Body of pancreas (tissue), 4 donors: ENCODE data around the gene EPSTI1.

Experiments used
- CTCF ChIP-seq, 7 experiments: fragments of 450-650 bp in 4 of 7; fragments of 200-600 bp in 3 of 7; sonication (generic) in 3 of 7; IDR thresholded peaks; one replicate each; pipeline ENCODE4 v1.5.1; 2016 to 2019; ENCODE audit warnings: antibody characterized with exemption in 7 of 7
- POLR2A ChIP-seq, 3 donors: fragments of 450-650 bp; IDR thresholded peaks; one replicate each; pipeline ENCODE4 v1.6.1; 2016; ENCODE audit warnings: antibody characterized with exemption in 3 of 3, mild to moderate bottlenecking in 2 of 3

- TF ChIP-seq CTCF (IDR thresholded peaks at IDR 0.05) (no peak), POLR2A (IDR thresholded peaks at IDR 0.05) (no peak)
Observed at GRCh38 chr13:42883142-42883541, 108.9 kb downstream of the EPSTI1 start.
